Neural progenitor cell (in vitro differentiated cells): ENCODE data around the gene SPTBN5. TPM values are rescaled to one million over a fixed set of nuclear protein-coding genes. Genes with fewer than 3 reads are reported as not detected.

Source experiments
- DNase-seq: peaks from one replicate; pipeline ENCODE4 v3.0.0-alpha.2; 2016; ENCODE audit warnings: low spot score
- H2AFZ ChIP-seq: fragments of 200-600 bp; sonication (generic); replicated peaks from 2 replicates; pipeline ENCODE4 v1.6.1; 2016; ENCODE audit warnings: antibody characterized with exemption
- H3F3A ChIP-seq: fragments of 200-600 bp; sonication (generic); 2 replicates; pipeline ENCODE4 v1.6.1; 2016; ENCODE audit warnings: antibody characterized with exemption, low read depth
- H3K27ac ChIP-seq: fragments of 200-600 bp; sonication (generic); 2 replicates; pipeline ENCODE4 v1.5.1; 2016; ENCODE audit warnings: mild to moderate bottlenecking
- H3K27me3 ChIP-seq: fragments of 200-600 bp; sonication (generic); 2 replicates; pipeline ENCODE4 v1.6.1; 2016; ENCODE audit warnings: mild to moderate bottlenecking, moderate library complexity
- H3K36me3 ChIP-seq: fragments of 200-600 bp; sonication (generic); 2 replicates; pipeline ENCODE4 v1.5.1; 2016
- H3K4me1 ChIP-seq: fragments of 200-600 bp; sonication (generic); 2 replicates; pipeline ENCODE4 v1.6.1; 2016; ENCODE audit warnings: mixed run types
- H3K4me2 ChIP-seq: fragments of 200-600 bp; sonication (generic); 2 replicates; pipeline ENCODE4 v1.6.1; 2016
- H3K4me3 ChIP-seq: fragments of 200-600 bp; sonication (generic); 2 replicates; pipeline ENCODE4 v1.5.1; 2016
- H3K79me2 ChIP-seq: fragments of 200-600 bp; sonication (generic); 2 replicates; pipeline ENCODE4 v1.6.1; 2016; ENCODE audit warnings: low read depth
- H3K9ac ChIP-seq: fragments of 200-600 bp; sonication (generic); 2 replicates; pipeline ENCODE4 v1.6.1; 2016
- H3K9me3 ChIP-seq: fragments of 200-600 bp; sonication (generic); 2 replicates; pipeline ENCODE4 v1.5.1; 2016; ENCODE audit warnings: low read depth
- H4K20me1 ChIP-seq: fragments of 200-600 bp; sonication (generic); 2 replicates; pipeline ENCODE4 v1.6.1; 2016; ENCODE audit warnings: low read depth
- H3K27ac Mint-ChIP-seq: 3 replicates; pipeline ENCODE4 v1.8.0; 2021; ENCODE audit warnings: mixed read lengths
- H3K27me3 Mint-ChIP-seq: 2 replicates; pipeline ENCODE4 v1.8.0; 2022; ENCODE audit warnings: low read depth, mild to moderate bottlenecking, inconsistent platforms, moderate library complexity, mixed read lengths; ENCODE audit not compliant: insufficient read depth
- H3K36me3 Mint-ChIP-seq: 3 replicates; pipeline ENCODE4 v1.8.0; 2021; ENCODE audit warnings: mixed read lengths
- H3K4me1 Mint-ChIP-seq: 3 replicates; pipeline ENCODE4 v1.8.0; 2021; ENCODE audit warnings: mixed read lengths
- H3K4me3 Mint-ChIP-seq: 3 replicates; pipeline ENCODE4 v1.8.0; 2021; ENCODE audit warnings: mild to moderate bottlenecking, moderate library complexity, mixed read lengths
- H3K9me3 Mint-ChIP-seq: 3 replicates; pipeline ENCODE4 v1.8.0; 2020; ENCODE audit warnings: mixed read lengths
- EZH2 ChIP-seq: fragments of 200-600 bp; sonication (generic); IDR thresholded peaks from 2 replicates; pipeline ENCODE4 v1.6.1; 2017; ENCODE audit warnings: antibody characterized with exemption, mild to moderate bottlenecking, moderate library complexity
- EZH2phosphoT487 ChIP-seq: fragments of 200-600 bp; sonication (generic); IDR thresholded peaks from 2 replicates; pipeline ENCODE4 v1.6.1; 2017; ENCODE audit warnings: antibody characterized with exemption
- total RNA-seq: library from RNA; depleted of rRNA; stranded (reverse); fragments of >200 nt; gene quantifications from 2 replicates; pipeline ENCODE4 v1.2.3, GENCODE V29; 2015; ENCODE audit warnings: low replicate concordance
- TF ChIP-seq, protein P1 (sequence below): fragments of 200-600 bp; sonication (generic); IDR thresholded peaks from 2 replicates; pipeline ENCODE4 v1.5.1; 2017; ENCODE audit warnings: antibody characterized with exemption, mild to moderate bottlenecking

The SPTBN5 gene
- total RNA-seq, 1 donor from 2014 or later = not detected

DNA sequence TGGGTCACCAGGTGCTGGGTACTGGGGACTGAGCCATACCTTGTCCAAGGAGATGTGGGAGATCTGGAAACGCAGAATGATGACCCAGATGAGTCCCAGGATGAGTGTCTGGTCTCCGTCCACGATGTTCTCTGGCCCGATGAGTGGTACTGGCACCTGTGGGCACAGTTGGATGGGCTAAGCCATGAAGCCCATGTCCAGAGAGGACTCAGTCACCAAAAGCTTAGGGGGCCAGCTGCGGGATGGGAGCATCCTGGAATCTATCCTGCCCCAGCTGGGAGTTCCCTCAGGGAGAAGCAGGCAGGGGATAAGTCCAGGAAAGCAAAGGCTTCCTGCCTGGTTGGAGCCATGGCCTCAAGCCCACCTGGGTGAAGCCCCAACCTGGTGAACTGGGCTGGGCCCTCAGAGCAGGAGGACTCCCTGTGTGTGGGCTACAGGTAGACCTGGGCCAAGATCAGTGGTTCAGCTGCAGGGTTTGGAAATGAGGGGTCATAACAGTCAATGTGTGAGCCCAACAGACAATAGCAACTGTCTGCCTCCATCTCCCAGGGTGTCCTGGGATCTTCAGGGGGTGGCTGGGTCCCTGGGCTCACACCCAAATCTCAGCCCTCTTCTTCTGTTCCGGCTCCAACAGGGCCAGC is 3.7 kb downstream of the SPTBN5 start:
- Histone ChIP-seq H3K9me3 (no peaks in the 10 kb centered on the region), H4K20me1 (no peaks in the 10 kb centered on the region), H3K36me3 (no peaks in the 10 kb centered on the region), H3F3A (peaks cover 12% of the 10 kb centered on the region), H3K27me3 (no peaks in the 10 kb centered on the region), H3K4me3 (no peak overlapping the region), H3K4me2 (no peak overlapping the region), H3K9ac (no peak overlapping the region), H3K79me2 (no peaks in the 10 kb centered on the region), H2AFZ (no peak overlapping the region), H3K4me1 (peaks cover 26% of the 10 kb centered on the region), H3K27ac (no peak overlapping the region)
- TF ChIP-seq EZH2 (no peak), EZH2phosphoT487 (no peak)
- TF ChIP-seq, protein P1, sequence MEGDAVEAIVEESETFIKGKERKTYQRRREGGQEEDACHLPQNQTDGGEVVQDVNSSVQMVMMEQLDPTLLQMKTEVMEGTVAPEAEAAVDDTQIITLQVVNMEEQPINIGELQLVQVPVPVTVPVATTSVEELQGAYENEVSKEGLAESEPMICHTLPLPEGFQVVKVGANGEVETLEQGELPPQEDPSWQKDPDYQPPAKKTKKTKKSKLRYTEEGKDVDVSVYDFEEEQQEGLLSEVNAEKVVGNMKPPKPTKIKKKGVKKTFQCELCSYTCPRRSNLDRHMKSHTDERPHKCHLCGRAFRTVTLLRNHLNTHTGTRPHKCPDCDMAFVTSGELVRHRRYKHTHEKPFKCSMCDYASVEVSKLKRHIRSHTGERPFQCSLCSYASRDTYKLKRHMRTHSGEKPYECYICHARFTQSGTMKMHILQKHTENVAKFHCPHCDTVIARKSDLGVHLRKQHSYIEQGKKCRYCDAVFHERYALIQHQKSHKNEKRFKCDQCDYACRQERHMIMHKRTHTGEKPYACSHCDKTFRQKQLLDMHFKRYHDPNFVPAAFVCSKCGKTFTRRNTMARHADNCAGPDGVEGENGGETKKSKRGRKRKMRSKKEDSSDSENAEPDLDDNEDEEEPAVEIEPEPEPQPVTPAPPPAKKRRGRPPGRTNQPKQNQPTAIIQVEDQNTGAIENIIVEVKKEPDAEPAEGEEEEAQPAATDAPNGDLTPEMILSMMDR = no peak
- Mint-ChIP-seq H3K4me3 (no peak overlapping the region), H3K27me3 (peaks cover 6% of the 10 kb centered on the region), H3K36me3 (no peaks in the 10 kb centered on the region), H3K27ac (no peak overlapping the region), H3K4me1 (peaks cover 20% of the 10 kb centered on the region), H3K9me3 (no peaks in the 10 kb centered on the region)
- no peak for DNase-seq

DNA sequence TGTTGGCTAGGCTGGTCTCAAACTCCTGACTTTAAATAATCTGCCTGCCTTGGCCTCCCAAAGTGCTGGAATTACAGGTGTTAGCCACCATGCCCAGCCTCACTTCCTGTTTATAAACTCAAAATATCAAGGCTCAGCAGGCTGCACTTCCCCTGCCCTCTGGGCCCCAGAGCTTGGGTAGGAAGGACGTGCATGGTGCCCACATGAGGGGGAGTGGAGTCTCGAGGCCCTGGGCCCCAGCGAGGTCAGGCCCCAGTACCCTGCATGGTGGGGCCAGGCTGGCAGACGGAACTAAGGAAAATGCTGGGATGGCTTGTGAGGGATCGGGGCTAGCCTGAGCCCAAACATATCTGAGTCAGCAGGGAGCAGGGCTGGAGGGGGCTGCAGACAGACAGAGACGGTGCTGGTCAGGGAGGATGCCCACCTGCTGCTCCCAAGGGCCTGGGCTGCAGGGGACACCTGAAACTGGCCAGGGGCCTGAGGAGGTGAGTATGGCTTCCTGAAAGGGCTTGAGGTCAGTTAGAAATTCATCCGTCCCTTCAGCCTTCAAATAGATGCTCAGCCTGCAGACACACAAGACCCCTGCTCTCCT is 5.1 kb downstream of the SPTBN5 start:
- H3K27ac Mint-ChIP-seq = peak overlapping the region; percentile 29
- no peak overlapping the region for H3K4me3 ChIP-seq

DNA sequence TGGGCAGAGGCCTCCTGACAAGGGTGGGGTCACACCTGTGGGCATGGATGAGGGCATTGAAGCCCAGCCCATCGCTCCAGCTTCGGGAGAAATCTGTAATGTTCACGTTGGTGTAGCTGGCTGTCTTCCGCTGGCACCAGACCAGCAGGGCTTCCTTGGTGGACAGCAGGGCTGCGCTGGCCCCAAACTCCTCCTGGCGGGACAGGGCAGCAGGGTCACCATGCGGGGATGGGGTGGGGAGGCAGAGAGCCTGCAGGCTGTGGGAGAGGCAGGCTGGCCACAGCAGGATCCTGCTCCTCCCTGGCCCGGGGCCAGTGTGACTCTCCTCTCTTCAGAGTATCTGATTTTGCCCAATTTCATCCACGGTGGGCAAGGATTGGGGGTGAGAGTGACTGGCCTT is 6.0 kb downstream of the SPTBN5 start:
- peaks cover 18% of the 10 kb centered on the region for H3K27me3 ChIP-seq
- no peak overlapping the region for H3K27ac Mint-ChIP-seq
- TF ChIP-seq EZH2phosphoT487 = no peak
- TF ChIP-seq, protein P1 = no peak

More for the DNA sequence above, 5.1 kb downstream of the SPTBN5 start:
- H3K9ac ChIP-seq = no peak overlapping the region
- no peaks in the 10 kb centered on the region for H4K20me1 ChIP-seq
- no peak overlapping the region for H2AFZ ChIP-seq
- peaks cover 4% of the 10 kb centered on the region for H3K27me3 Mint-ChIP-seq
- H3F3A ChIP-seq = peaks cover 12% of the 10 kb centered on the region
- H3K4me1 Mint-ChIP-seq = peaks cover 18% of the 10 kb centered on the region
- no peaks in the 10 kb centered on the region for H3K9me3 Mint-ChIP-seq
- no peaks in the 10 kb centered on the region for H3K36me3 Mint-ChIP-seq
- TF ChIP-seq, protein P1 = no peak
- TF ChIP-seq EZH2phosphoT487 (no peak), EZH2 (no peak)
- no peaks in the 10 kb centered on the region for H3K36me3 ChIP-seq
- peaks cover 10% of the 10 kb centered on the region for H3K27me3 ChIP-seq
- no peak for DNase-seq
- no peak overlapping the region for H3K4me2 ChIP-seq
- H3K27ac ChIP-seq = no peak overlapping the region
- H3K9me3 ChIP-seq = no peaks in the 10 kb centered on the region
- H3K4me3 Mint-ChIP-seq = no peak overlapping the region
- H3K4me1 ChIP-seq = peaks cover 26% of the 10 kb centered on the region
- no peaks in the 10 kb centered on the region for H3K79me2 ChIP-seq

More for the DNA sequence above, 6.0 kb downstream of the SPTBN5 start:
- H3K9me3 ChIP-seq = no peaks in the 10 kb centered on the region
- DNase-seq = no peak
- Mint-ChIP-seq H3K36me3 (no peaks in the 10 kb centered on the region), H3K4me3 (no peak overlapping the region), H3K4me1 (peaks cover 20% of the 10 kb centered on the region), H3K9me3 (no peaks in the 10 kb centered on the region), H3K27me3 (peaks cover 8% of the 10 kb centered on the region)
- no peaks in the 10 kb centered on the region for H3K79me2 ChIP-seq
- no peak overlapping the region for H3K27ac ChIP-seq
- H2AFZ ChIP-seq = no peak overlapping the region
- no peak overlapping the region for H3K9ac ChIP-seq
- H3F3A ChIP-seq = peaks cover 12% of the 10 kb centered on the region
- peaks cover 26% of the 10 kb centered on the region for H3K4me1 ChIP-seq
- no peaks in the 10 kb centered on the region for H3K36me3 ChIP-seq
- H4K20me1 ChIP-seq = no peaks in the 10 kb centered on the region
- no peak overlapping the region for H3K4me3 ChIP-seq
- H3K4me2 ChIP-seq = no peak overlapping the region
